B cell (primary cell): ENCODE results near the gene TSHZ3. TPM values are rescaled to one million over a fixed set of nuclear protein-coding genes. Genes with fewer than 3 reads are reported as not detected.

Experiments used
- ATAC-seq: fragments of 200-7000 bp; cut with Tn5 transposase; one replicate; pipeline ENCODE4 v1.10.0; 2021; ENCODE audit warnings: low read depth, mild to moderate bottlenecking, moderate number of reproducible peaks, moderate library complexity
- CTCF ChIA-PET: fragments of 350-600 bp; sonication (Branson Sonifier 250); formaldehyde crosslinking; loops from one replicate; lab custom pipeline; 2021; ENCODE audit warnings: antibody characterized with exemption, inconsistent platforms; lab: Charles Lee
- POLR2A ChIA-PET: fragments of 350-600 bp; sonication (Branson Sonifier 250); formaldehyde crosslinking; loops from one replicate; lab custom pipeline; 2021; ENCODE audit warnings: antibody characterized with exemption; lab: Charles Lee
- DNase-seq: peaks from one replicate; pipeline ENCODE4 v3.0.0; 2013
- H2AFZ ChIP-seq: 2 replicates; pipeline ENCODE4 v1.6.1; 2012; ENCODE audit warnings: mild to moderate bottlenecking, low read depth, low read length; ENCODE audit not compliant: insufficient read depth, poor library complexity, severe bottlenecking
- H3K27ac ChIP-seq, 2 donors: 1 replicate in 1 of 2; 2 replicates in 1 of 2; pipeline ENCODE4 v1.5.1; 2012 to 2013; ENCODE audit warnings: low read length in 2 of 2, mild to moderate bottlenecking in 2 of 2, moderate library complexity in 1 of 2
- H3K27me3 ChIP-seq, 4 experiments: fragments of 200-600 bp in 1 of 4; sonication (generic) in 1 of 4; replicated peaks in 1 of 4; 1 replicate in 2 of 4; 2 replicates in 2 of 4; pipeline versions ENCODE4 v1.6.1 to v1.7.0; 2013 to 2016; ENCODE audit warnings: low read length in 3 of 4, mild to moderate bottlenecking in 2 of 4, mixed read lengths in 1 of 4, moderate library complexity in 1 of 4; ENCODE audit not compliant: insufficient read depth in 4 of 4, control insufficient read depth in 3 of 4; ENCODE audit errors: control extremely low read depth in 1 of 4
- H3K36me3 ChIP-seq, 2 experiments: replicated peaks in 1 of 2; 1 replicate in 1 of 2; 2 replicates in 1 of 2; pipeline versions ENCODE4 v1.6.1 to v1.7.1; 2013; ENCODE audit warnings: low read length in 1 of 2; ENCODE audit not compliant: insufficient read depth in 2 of 2, control insufficient read depth in 1 of 2; ENCODE audit errors: control extremely low read depth in 1 of 2, extremely low read depth in 1 of 2
- H3K4me1 ChIP-seq, 2 donors: fragments of 200-600 bp in 1 of 2; sonication (generic) in 1 of 2; 1 replicate in 1 of 2; 2 replicates in 1 of 2; pipeline versions ENCODE4 v1.5.1 to v1.6.1; 2013 to 2017; ENCODE audit warnings: low read length in 2 of 2; ENCODE audit not compliant: control insufficient read depth in 2 of 2, insufficient read depth in 2 of 2
- H3K4me2 ChIP-seq: replicated peaks from 2 replicates; pipeline ENCODE3; 2012; ENCODE audit warnings: mild to moderate bottlenecking, low read depth, low read length; ENCODE audit not compliant: poor library complexity, severe bottlenecking
- H3K4me3 ChIP-seq, 5 experiments: fragments of 200-600 bp in 1 of 5; sonication (generic) in 1 of 5; 1 replicate in 3 of 5; 2 replicates in 2 of 5; pipeline versions ENCODE4 v1.5.1 to v1.7.0; 2011 to 2016; ENCODE audit warnings: low read length in 4 of 5, mild to moderate bottlenecking in 4 of 5, low read depth in 2 of 5, control low read depth in 1 of 5, moderate library complexity in 1 of 5; ENCODE audit not compliant: insufficient read depth in 1 of 5; ENCODE audit errors: control extremely low read depth in 1 of 5, extremely low read depth in 1 of 5
- H3K79me2 ChIP-seq: fragments of 200-600 bp; sonication (generic); one replicate; pipeline ENCODE4 v1.6.0; 2016; ENCODE audit warnings: low read length; ENCODE audit not compliant: control insufficient read depth, insufficient read depth
- H3K9ac ChIP-seq: fragments of 200-600 bp; sonication (generic); 2 replicates; pipeline ENCODE4 v1.6.1; 2017; ENCODE audit warnings: mild to moderate bottlenecking, low read length, moderate library complexity
- H3K9me3 ChIP-seq, 3 donors: one replicate each; pipeline versions ENCODE4 v1.6.1 to v1.7.1; 2013; ENCODE audit warnings: low read length in 2 of 3; ENCODE audit not compliant: control insufficient read depth in 2 of 3, insufficient read depth in 1 of 3; ENCODE audit errors: control extremely low read depth in 1 of 3
- H4K20me1 ChIP-seq: 2 replicates; pipeline ENCODE4 v1.6.0; 2012; ENCODE audit warnings: mild to moderate bottlenecking, low read length; ENCODE audit not compliant: insufficient read depth, control insufficient read depth, poor library complexity, severe bottlenecking
- H3K27ac Mint-ChIP-seq: one replicate; pipeline ENCODE4 v1.8.0; 2021; ENCODE audit warnings: mixed read lengths
- H3K27me3 Mint-ChIP-seq: one replicate; pipeline ENCODE4 v1.8.0; 2021; ENCODE audit warnings: mixed read lengths
- H3K4me1 Mint-ChIP-seq: one replicate; pipeline ENCODE4 v1.8.0; 2021; ENCODE audit warnings: mixed read lengths
- H3K4me3 Mint-ChIP-seq: one replicate; pipeline ENCODE4 v1.8.0; 2021; ENCODE audit warnings: mixed read lengths
- H3K9me3 Mint-ChIP-seq: one replicate; pipeline ENCODE4 v1.8.0; 2022; ENCODE audit warnings: mixed read lengths; ENCODE audit not compliant: insufficient read depth
- CTCF ChIP-seq: fragments of 200-600 bp; IDR thresholded peaks from one replicate; pipeline ENCODE4 v1.8.0; 2022; ENCODE audit warnings: antibody characterized with exemption, mild to moderate bottlenecking
- EZH2 ChIP-seq: IDR thresholded peaks from 2 replicates; pipeline ENCODE4 v1.6.1; 2012; ENCODE audit warnings: borderline replicate concordance, low read depth, mild to moderate bottlenecking, moderate library complexity, low read length; ENCODE audit not compliant: insufficient read depth, poor library complexity, severe bottlenecking
- WGBS: methylation state at CpG from one replicate; pipeline ENCODE4 v1.1.5; 2013; ENCODE audit warnings: missing lambda C conversion rate; ENCODE audit not compliant: insufficient coverage; 5-methylcytosine and 5-hydroxymethylcytosine counted together
- intact Hi-C: fragments of 100-400 bp; cut with micrococcal nuclease; formaldehyde crosslinking; loops from one replicate; pipeline ENCODE4 v1.10.0; 2022
- polyA plus RNA-seq: library from polyadenylated mRNA; depleted of rRNA; stranded (reverse); fragments of >200 nt; gene quantifications from 2 replicates; pipeline ENCODE4 v1.2.3, GENCODE V29; 2012
- total RNA-seq, 2 donors: library from RNA; stranded (reverse); fragments of 120-200 nt in 1 of 2; gene quantifications; 1 replicate in 1 of 2; 2 replicates in 1 of 2; pipeline versions ENCODE4 v1.2.3 to v1.2.4, GENCODE V29; 2013 to 2022

Gene TSHZ3
- total and polyA plus RNA-seq, 2 donors (not counting 1 experiment from before 2014, with no cell fraction given), result 0.03 to 0.34 TPM

DNA sequence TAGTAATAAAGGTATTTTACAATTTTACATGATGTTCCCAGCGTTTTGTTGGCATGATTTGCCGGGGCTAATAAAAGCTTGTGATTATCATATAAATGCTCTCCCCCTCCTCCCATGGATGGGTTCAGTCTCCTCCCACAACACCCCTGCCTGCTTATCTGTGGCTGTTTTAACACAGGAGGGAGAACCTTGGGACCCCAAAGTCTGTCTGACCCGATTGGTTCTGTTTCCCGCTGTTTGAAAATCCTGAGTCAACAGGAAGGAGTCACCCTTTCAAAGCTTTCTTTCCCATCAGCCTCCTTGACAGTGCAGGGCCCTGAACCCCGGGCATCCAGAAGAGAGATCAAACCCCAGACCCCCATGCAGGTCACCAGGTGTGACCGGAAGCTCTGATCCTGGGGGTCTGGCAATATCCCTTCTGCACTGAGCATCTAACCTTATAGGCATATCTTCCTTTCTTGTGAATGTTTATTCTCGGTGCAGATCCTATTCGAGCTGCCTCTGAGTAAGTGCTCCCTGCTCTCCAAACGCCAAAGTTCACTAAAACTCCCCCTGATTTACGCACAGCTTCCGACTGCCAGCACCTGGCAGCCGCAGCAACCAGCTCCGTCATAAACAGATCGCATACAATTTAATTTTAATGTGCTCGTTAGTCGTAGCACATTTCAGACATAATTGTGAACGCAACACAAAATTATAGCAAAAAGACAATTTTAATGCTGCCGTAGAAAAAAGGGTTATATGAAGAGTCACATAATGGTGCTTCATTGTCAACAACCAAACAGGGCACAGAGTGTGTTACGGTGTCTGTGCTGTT lies 74.8 kb downstream of the TSHZ3 start:
- ChIA-PET POLR2A (no interaction called here), CTCF (no interaction called here)
- H3K4me2 ChIP-seq, result no peak overlapping the region
- no peak overlapping the region for H3K27ac ChIP-seq
- Mint-ChIP-seq H3K9me3 (no peaks in the 10 kb centered on the region), H3K27me3 (no peaks in the 10 kb centered on the region), H3K27ac (no peak overlapping the region), H3K4me1 (no peaks in the 10 kb centered on the region), H3K4me3 (no peak overlapping the region)
- intact Hi-C loops, result no loop called here
- H3K79me2 ChIP-seq, result no peaks in the 10 kb centered on the region
- peaks cover 0 to 43% (median 0%) of the 10 kb centered on the region in 3 donors for H3K9me3 ChIP-seq
- WGBS, result 84% methylated on average over 17 of the region's 19 CpGs
- H2AFZ ChIP-seq, result no peak overlapping the region
- DNase-seq (no peak), ATAC-seq (no peak)
- no peak overlapping the region for H3K4me3 ChIP-seq
- H3K27me3 ChIP-seq, result no peaks in the 10 kb centered on the region
- no peaks in the 10 kb centered on the region for H3K4me1 ChIP-seq
- H4K20me1 ChIP-seq, result no peaks in the 10 kb centered on the region
- no peak overlapping the region for H3K9ac ChIP-seq
- TF ChIP-seq EZH2 (no peak), CTCF (no peak)
- H3K36me3 ChIP-seq, result no peaks in the 10 kb centered on the region

DNA sequence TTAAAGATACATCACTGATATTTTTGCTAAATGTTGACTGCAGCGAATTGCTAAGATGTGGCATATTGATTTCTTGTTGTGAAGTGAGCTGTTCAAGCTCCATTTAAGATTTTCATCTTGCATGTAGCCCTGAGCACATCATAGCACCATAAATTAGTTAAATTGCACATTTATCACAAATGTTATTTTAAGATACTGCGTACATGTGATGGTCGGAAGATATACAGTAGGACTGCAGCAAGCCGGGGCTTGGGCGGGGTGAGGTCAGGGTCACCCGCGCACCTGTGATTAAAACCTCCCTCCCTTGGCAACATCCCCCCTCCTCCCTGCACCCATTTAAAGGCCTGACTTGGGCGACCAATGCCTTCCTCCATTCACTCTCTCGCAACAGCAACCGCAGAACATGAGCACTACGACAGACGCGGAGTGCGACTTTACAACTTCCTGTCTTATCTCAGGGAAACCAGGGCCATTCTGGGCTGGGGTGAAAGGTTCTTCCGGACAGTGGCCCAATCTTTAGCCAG lies 76.6 kb downstream of the TSHZ3 start:
- DNase-seq (no peak), ATAC-seq (no peak)
- Mint-ChIP-seq H3K4me3 (no peak overlapping the region), H3K27me3 (no peaks in the 10 kb centered on the region), H3K27ac (no peak overlapping the region), H3K9me3 (no peaks in the 10 kb centered on the region), H3K4me1 (no peaks in the 10 kb centered on the region)
- no peaks in the 10 kb centered on the region for H3K36me3 ChIP-seq
- H3K79me2 ChIP-seq, result no peaks in the 10 kb centered on the region
- POLR2A ChIA-PET, result no interaction called here
- H3K4me2 ChIP-seq, result no peak overlapping the region
- H4K20me1 ChIP-seq, result no peaks in the 10 kb centered on the region
- WGBS, result 94% methylated on average over 6 of the region's 15 CpGs
- peaks cover 0 to 35% (median 0%) of the 10 kb centered on the region in 3 donors for H3K9me3 ChIP-seq
- no peak overlapping the region for H3K9ac ChIP-seq
- no peak for TF ChIP-seq EZH2
- TF ChIP-seq CTCF, result no peak
- CTCF ChIA-PET, result no interaction called here
- intact Hi-C loops, result no loop called here
- H2AFZ ChIP-seq, result no peak overlapping the region
- no peak overlapping the region for H3K4me3 ChIP-seq
- H3K4me1 ChIP-seq, result no peaks in the 10 kb centered on the region
- no peak overlapping the region for H3K27ac ChIP-seq
- no peaks in the 10 kb centered on the region for H3K27me3 ChIP-seq
